Panc1 (cell line): Measurements from ENCODE around the gene UNC13B.

Experiments used
- CTCF ChIP-seq: fragments of 450-650 bp; IDR thresholded peaks from 2 replicates; pipeline ENCODE4 v1.5.1; 2017; ENCODE audit warnings: mild to moderate bottlenecking
- POLR2AphosphoS5 ChIP-seq: IDR thresholded peaks from 2 replicates; pipeline ENCODE4 v1.6.1; 2012; ENCODE audit warnings: mild to moderate bottlenecking, low read depth, low read length, moderate library complexity
- TF ChIP-seq, protein P1 (sequence below), 2 experiments: IDR thresholded peaks; 2 replicates each; pipeline ENCODE4 v1.6.1; 2011 to 2012; ENCODE audit warnings: low read depth in 2 of 2, control low read depth in 1 of 2, low read length in 1 of 2, mild to moderate bottlenecking in 1 of 2, moderate library complexity in 1 of 2; ENCODE audit not compliant: insufficient read depth in 1 of 2

DNA sequence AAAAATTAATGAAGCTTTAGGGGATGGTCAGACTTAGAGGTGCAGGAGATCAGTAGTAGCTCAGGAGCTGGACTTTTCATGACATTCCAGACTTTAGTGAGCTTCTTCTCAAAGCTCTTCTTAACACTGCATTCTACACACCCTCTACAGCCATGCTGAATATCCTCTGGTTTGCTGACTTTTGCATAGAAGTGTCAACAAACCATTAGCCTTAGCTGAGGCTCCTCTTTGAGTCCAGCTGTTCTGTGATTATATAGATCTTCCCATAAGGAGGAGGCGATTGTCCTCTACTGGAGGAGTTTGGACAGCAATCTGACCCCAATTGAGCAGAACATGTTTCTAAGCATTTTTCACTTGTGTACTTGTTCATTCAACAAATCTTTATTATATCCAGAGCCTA is 253.1 kb downstream of the UNC13B start:
- no peak for TF ChIP-seq POLR2AphosphoS5
- no peak for TF ChIP-seq CTCF
- TF ChIP-seq, protein P1, sequence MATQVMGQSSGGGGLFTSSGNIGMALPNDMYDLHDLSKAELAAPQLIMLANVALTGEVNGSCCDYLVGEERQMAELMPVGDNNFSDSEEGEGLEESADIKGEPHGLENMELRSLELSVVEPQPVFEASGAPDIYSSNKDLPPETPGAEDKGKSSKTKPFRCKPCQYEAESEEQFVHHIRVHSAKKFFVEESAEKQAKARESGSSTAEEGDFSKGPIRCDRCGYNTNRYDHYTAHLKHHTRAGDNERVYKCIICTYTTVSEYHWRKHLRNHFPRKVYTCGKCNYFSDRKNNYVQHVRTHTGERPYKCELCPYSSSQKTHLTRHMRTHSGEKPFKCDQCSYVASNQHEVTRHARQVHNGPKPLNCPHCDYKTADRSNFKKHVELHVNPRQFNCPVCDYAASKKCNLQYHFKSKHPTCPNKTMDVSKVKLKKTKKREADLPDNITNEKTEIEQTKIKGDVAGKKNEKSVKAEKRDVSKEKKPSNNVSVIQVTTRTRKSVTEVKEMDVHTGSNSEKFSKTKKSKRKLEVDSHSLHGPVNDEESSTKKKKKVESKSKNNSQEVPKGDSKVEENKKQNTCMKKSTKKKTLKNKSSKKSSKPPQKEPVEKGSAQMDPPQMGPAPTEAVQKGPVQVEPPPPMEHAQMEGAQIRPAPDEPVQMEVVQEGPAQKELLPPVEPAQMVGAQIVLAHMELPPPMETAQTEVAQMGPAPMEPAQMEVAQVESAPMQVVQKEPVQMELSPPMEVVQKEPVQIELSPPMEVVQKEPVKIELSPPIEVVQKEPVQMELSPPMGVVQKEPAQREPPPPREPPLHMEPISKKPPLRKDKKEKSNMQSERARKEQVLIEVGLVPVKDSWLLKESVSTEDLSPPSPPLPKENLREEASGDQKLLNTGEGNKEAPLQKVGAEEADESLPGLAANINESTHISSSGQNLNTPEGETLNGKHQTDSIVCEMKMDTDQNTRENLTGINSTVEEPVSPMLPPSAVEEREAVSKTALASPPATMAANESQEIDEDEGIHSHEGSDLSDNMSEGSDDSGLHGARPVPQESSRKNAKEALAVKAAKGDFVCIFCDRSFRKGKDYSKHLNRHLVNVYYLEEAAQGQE (IDR thresholded peaks at IDR 0.05; ENCODE audit: insufficient read depth in 1 of 2, low read depth in 2 of 2, low read length in 1 of 2), result no peak
